Loucy (cell line): ENCODE data around the gene IDI2.

Experiments used
- CTCF ChIP-seq: fragments of 200-600 bp; sonication (generic); conservative IDR thresholded peaks from 2 replicates; pipeline ENCODE4 v1.5.1; 2014; ENCODE audit warnings: mild to moderate bottlenecking, antibody characterized with exemption, low read length
- EZH2phosphoT487 ChIP-seq: fragments of 200-600 bp; IDR thresholded peaks from 2 replicates; pipeline ENCODE4 v1.6.1; 2018; ENCODE audit warnings: antibody characterized with exemption, mild to moderate bottlenecking, moderate library complexity, borderline replicate concordance

- TF ChIP-seq CTCF, result no peak
- no peak for TF ChIP-seq EZH2phosphoT487
Observed at GRCh38 chr10:1022413-1022812, 3.2 kb downstream of the IDI2 start.
